Head of caudate nucleus (tissue), 42 donors: Measurements from ENCODE around the gene GRPEL1.

Experiments used
- DNase-seq, 42 donors: peaks; one replicate each; pipeline versions ENCODE4 v3.0.0 to v3.0.0-alpha.2; 2020 to 2021; ENCODE audit warnings: mixed read lengths in 7 of 42
- intact Hi-C: fragments of 100-400 bp; cut with DNase I; formaldehyde crosslinking; loops from one replicate; pipeline ENCODE4 v1.15.0; 2022

GRPEL1 gene

DNA sequence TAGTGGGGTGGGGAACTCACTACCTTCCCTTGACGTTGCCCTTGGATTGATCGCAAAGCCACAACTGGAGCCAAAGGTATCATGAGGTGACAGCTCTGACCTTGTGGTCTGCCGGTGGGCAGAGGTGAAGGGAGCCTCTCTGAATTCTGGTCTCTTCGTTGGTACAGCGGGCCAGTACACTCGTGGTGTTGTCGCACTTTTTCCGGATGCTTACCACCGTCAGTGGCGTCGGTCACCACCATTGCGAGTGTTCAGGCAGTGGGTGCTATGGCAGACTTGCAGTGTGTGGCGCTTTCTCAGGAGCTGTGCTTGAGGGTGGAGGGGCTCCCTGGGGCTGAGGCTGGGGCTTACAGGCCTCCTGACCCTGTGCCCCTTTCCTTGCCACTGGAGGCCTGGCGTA is 5.2 kb upstream of the GRPEL1 start:
- peak in 1 of 42 donors; percentile 5 for DNase-seq

DNA sequence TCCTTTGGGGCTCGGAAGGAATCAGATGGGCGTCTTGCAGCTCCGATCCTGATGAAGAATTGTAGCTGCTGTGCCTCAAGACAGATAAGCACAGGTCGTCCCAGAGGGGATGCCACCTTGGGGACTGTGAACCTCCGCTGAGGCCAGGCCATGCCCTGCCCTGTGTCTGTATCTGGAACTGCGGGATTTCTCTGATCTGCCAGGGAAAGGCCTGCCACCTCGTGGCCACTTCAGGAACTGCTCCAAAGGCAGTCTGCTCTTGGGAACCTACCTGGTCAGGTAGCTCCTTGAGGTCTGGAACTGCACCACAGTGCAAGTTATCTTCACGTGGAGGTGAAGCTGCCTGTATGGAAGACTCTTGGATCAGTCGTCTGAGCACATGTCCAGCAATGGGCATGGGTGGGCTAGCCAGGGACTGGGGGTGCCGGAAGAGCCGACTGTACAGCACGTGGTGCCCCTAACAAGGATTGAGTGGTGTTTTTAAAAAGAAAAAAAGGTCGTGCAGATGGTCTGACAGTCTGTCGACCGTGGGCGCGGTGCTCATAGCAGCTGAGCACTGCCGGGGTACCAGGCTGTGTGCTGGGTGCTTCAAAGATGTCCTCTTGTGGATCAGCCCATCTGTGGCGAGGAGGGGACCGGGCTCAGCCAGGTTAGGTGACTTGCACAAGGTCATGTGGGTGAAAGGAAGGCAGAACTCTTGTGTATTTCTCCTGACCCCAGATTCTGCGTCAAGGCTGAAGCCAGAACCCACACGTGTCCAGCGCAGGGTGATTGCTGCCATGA is 3.1 kb upstream of the GRPEL1 start:
- DNase-seq, result peak; percentile 53 to 92 (median 86)
- intact Hi-C loops, result loop anchor here (10.0 kb wide), 1 partner anchor 166 kb away; the partner anchor contains the start of gene TBC1D14

More for the DNA sequence above, 5.2 kb upstream of the GRPEL1 start:
- intact Hi-C loops, result loop anchor here (10.0 kb wide), 1 partner anchor 168 kb away; the partner anchor contains the start of gene TBC1D14

DNA sequence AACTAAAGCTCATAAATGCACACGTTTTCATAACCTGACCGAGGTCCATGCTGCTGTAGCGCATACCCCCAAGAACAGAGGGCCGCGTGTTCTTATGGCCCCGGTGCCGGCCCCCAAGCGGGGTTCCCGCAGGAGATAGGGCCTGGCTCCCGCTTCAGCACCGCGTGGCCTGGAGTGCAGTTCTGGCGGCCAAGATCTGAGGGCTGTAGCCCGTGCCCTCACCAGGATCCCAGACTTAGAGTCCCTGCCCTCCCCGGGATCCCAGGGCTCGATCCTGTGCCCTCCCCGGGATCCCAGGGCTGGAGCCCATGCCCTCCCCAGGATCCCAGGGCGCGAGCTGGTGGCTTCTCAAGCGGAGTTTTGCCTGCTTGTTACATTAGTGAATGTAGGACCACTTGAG is 1.0 kb upstream of the GRPEL1 start:
- intact Hi-C loops, result loop anchor here (5.0 kb wide), 1 partner anchor 347 kb away; no protein-coding TSS in a partner anchor
- peak in 2 of 42 donors; percentile 16 to 30 for DNase-seq

DNA sequence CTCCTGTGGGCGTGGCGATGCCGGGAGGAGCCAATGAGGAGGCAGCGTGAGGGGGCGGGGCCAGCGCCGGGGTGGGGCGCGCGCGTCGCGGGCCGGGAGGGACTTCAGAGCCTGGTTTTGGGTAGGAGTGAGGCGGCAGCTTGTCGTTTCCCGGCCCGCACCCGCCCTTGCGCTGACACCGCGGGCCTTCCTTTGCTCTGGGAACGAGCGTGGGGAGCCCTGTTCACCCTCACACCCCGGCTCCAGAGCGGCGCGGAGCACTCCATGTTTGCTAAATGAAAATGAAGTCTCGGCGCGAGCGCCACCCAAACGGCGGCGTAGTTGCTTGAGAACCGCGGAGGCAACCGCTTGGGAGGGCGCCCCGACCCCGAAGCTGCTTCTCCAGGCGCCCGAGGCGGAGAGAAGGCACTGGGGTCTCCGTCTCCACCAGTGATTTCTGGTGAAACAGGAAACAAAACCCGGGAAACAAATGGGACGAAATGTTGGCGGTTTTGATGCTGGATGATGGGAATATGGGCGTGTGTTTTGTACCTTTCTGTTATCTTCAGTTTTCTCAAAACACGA is 497 bp upstream of the GRPEL1 start:
- DNase-seq, result peak in 6 of 42 donors; percentile 98 to 99 (median 99)
- intact Hi-C loops, result loop anchor here (5.0 kb wide), 1 partner anchor 346 kb away; no protein-coding TSS in a partner anchor

DNA sequence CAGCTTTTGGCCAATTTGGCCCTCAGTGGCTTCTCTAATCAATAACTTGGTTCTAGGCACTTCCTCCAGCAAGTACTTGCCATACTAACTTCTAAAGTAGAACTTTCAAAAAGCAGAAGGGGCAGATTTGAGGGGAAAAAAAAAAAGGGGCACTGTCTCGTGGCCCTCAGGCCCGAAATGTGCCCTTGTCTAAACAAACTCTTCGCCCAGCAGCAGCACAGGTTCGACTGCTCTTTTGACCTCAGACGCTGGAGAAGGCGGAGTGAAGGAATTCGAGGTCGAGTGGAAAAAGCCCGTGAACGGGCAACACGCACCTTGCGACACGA is 775 bp downstream of the GRPEL1 start:
- intact Hi-C loops, result loop anchor here (5.0 kb wide), 1 partner anchor 345 kb away; no protein-coding TSS in a partner anchor
- DNase-seq, result no peak

DNA sequence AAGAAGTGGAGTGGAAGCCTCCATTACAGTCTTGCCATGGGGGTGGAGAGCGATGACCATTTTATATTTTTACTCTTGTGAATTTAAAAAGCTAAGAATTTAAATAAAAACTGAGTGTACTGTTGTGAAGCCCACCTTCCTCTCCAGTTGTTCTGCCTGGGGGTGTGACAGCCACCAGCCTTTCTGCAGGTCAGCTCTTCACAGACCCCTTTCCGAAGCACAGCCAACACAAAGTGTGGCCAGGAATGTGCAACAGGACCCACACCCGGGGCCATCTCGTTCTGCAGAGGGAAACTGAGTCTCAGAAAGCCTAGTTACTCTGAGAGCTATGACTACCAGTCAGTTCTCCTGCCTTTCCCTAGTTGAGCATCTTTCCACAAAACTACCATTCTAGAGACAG is 1.4 kb downstream of the GRPEL1 start:
- intact Hi-C loops, result loop anchor here (5.0 kb wide), 1 partner anchor 344 kb away; no protein-coding TSS in a partner anchor
- DNase-seq, result peak in 1 of 42 donors; percentile 9

DNA sequence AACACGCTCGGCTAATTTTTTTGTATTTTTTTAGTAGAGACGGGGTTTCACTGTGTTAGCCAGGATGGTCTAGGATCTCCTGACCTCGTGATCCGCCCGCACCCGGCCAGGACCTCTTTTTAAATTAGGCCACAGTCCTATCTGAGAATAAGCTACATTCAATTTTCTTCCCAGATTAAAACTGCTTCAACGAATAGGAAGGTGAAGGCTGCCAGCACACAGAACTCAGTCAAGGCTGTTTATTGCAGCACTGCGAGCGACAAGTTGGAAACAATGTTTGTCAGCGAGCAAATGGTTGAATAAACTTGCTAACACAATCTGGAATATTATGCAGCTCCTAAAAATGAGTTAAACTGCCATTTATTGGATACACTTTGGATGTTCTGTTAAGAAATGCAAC is 1.9 kb downstream of the GRPEL1 start:
- intact Hi-C loops, result loop anchor here (5.0 kb wide), 1 partner anchor 344 kb away; no protein-coding TSS in a partner anchor
- peak in 1 of 42 donors; percentile 8 for DNase-seq

DNA sequence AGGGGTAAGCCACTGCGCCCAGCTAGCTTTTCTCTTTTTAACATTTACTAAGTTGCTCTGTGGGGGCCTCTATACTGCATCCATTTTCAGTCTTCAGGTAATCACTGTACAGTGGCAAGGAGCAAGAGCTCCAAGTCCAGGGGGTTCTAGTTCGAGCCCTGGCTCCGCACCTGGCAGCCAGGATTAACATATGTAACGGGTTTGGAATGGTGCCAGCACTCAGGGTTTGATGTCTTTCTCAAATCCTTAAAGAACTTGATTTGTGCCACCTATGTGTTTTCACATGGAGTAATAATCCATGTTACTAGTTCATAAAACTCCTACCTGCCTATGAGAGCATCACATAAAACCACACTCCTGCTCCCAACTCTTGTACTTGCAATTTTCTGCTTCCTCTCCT is 4.5 kb downstream of the GRPEL1 start:
- intact Hi-C loops, result no loop called here

DNA sequence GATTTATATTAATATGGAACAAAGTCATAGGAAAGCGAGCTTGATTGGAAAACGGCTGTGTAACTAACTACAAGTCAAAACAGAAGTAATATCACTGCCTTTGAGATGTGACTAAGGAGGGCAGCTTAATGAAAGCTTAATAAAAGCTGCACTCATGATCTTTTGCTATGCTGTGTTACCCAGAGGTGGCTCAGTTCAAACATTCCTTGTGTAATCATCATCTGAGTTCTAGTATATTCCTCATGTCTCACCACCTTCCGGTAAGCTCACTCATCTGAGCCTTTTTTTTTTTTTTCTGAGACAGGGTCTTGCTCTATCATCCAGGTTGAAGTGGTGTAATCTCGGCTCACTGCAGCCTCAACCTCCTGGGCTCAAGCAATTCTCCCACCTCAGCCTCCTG is 5.0 kb downstream of the GRPEL1 start:
- intact Hi-C loops, result no loop called here
- DNase-seq, result no peak

More for the DNA sequence above, 4.5 kb downstream of the GRPEL1 start:
- DNase-seq, result no peak

DNA sequence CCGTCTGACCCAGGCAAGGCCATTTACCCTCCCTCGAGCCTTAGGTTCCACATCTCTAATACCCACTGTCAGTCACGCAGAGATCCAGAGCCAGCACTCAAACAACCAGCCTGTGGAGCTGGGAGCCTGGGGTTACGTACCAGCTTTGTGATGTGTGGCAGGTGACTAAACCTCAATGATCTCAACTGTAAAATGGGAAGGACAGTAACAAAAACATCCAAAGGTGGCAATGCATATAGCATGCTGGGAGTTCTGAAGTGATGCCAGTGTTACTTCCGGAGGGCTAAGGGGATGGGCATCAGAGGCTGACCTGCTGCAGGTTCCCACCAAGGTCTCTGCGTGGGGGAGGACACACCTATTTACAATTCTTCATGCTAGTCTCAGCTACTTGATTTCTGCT is 6.0 kb downstream of the GRPEL1 start:
- DNase-seq, result no peak
- intact Hi-C loops, result no loop called here

DNA sequence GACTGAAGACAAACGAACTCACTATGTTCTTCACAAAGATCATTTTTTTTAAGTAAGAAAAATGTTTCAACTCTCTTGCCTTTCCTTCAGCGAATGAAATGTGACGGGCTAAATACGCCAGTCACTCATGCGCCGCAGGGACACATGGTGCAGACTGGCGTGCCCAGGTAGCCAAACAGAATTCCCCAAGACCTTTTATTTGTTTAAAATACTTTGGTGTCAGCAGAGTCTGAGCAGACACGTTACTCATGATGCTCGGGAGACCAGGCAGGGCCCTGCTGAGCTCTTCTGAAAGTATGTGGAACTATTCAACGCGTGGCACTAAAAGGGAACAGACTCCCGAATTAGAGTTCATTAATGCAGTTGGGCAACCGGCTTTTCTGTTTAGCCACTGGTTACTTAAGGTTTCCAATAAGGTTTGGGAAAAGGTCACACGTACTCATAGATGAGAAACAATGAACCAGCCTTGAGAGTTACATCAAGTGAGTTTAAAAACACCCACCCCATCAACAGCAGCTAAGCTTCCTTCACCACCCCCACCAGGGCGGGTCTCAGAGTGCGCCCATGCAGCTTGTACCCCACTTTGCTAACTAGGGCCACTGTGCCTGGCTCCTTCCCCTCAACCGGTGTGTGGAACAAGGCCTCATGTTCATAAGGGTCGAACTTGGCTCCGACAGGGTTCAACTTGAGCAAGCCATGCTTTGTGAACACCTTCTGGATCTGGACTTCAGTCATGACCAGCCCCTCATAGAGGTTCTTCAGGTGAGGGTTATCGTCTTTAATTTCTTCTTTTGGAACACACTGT is 7.3 kb downstream of the GRPEL1 start:
- intact Hi-C loops, result no loop called here
- DNase-seq, result no peak

DNA sequence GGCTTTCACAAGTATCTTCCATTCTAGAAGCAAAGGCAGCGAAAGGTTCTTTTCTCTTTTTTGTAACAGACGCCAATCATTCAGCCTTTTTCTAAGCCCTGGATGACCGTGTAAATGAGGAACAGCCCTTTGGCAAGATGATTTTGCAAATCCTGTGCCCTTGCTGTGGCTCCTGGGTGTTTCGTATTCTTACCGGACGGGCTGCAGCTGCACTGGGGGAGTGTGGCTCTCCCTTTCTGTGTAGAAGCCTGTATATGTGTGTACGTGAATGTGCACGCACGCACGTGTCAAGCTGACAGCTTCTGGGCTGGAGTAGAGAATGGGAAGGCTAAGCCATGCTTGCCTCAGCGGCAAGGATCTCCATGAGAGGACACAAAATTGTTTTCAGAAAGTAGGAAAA is 8.2 kb downstream of the GRPEL1 start:
- intact Hi-C loops, result no loop called here

DNA sequence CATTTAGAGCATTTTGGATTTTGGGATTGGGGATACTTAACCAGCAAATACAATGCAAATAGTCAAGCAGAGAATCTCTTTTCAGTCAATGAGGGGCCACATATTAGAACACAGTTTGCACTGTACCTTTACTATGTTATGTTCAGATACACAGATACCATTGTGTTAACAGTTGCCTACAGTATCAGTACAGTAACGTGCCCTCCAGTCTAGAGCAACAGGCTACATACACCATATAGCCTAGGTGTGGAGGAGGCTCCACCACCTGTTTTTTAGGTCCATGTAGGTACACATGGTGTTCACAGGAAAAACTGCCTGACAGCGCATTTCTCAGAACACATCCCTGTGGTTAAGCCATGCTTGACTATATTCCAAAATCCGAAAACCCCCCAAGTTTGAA is 9.1 kb downstream of the GRPEL1 start:
- no peak for DNase-seq
- intact Hi-C loops, result no loop called here

More for the DNA sequence above, 8.2 kb downstream of the GRPEL1 start:
- DNase-seq, result no peak

DNA sequence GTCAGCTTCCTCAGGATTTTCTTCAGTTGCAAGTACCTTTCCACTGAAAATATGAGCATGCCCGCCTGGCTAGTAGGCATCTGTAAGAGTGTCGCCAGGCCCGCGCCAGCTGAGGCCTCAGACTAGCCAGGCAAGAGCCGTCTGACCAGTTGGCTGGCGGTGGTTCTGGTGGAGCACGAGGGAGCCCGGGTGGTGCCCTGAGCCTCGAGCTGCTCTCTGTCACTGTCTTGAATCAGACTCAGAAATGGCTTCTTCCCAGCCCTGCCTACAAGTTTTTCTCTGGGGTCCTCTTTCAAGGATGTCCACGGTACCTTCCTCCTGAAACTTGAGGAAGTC is 11.9 kb downstream of the GRPEL1 start:
- DNase-seq, result no peak
- intact Hi-C loops, result no loop called here

DNA sequence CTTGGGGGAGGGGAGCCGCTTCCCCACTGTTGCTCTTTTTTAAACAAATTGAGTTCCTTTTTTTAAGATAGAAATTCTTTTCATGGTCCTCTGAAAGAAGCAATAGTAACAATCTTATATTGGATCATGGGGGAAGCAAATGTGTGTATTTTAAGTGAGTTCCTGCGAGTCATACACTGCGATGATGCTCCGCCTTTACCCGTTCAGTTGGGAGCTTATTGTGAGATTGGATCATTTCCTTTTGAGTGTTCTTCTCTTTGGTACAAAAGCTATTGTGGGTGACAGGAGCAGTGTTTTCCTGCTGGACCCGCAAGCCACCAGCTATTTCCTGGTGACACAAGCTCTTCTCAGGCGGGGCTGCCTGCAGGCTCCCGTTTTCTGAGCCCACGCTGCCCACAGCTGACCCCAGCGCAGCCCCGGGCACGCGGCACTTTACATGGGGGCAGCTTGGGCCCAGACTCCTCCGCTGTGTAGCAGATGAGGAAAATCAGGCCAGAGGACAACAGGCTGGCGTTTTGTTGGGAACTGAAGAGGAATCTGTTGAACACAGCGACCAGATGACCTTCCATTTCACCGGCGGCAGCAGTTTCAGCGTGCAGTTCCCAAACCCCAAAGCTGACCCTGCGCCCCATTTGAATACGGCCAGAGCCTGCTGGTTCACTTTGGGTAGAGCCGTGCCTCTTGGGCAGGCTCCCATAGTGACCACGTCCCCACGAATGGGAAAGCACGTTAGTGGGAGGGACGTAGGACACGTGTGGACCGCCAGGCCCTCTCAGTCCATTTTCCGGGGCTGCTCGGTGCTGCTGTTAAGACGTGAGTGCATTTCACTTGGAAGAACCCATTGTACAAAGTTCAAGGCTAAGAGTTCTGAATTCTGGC is 12.5 kb downstream of the GRPEL1 start:
- DNase-seq, result no peak
- intact Hi-C loops, result no loop called here

DNA sequence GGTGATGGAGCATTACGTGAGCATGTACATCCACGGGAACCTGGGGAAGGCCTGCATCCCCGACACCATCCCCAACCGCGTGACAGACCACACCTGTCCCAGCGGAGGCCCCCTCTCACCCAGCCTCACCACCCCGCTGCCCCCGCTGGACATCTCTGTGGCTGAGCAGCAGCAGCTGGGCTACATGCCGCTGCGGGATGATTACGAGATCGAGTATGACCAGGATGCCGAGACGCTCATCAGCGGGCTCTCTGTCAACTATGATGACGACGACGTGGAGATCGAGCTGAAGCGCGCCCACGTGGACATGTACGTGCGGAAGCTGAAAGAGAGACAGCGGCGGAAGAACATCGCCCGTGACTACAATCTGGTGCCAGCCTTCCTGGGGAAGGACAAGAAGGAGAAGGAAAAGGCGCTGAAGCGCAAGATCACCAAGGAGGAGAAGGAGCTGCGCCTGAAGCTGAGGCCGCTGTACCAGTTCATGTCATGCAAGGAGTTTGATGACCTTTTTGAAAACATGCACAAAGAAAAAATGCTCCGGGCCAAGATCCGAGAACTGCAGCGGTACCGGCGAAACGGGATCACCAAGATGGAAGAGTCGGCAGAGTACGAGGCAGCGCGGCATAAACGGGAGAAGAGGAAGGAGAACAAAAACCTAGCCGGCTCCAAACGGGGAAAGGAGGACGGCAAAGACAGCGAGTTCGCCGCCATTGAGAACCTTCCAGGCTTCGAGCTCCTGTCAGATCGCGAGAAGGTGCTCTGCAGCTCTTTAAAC is 13.6 kb downstream of the GRPEL1 start:
- intact Hi-C loops, result no loop called here
- no peak for DNase-seq

DNA sequence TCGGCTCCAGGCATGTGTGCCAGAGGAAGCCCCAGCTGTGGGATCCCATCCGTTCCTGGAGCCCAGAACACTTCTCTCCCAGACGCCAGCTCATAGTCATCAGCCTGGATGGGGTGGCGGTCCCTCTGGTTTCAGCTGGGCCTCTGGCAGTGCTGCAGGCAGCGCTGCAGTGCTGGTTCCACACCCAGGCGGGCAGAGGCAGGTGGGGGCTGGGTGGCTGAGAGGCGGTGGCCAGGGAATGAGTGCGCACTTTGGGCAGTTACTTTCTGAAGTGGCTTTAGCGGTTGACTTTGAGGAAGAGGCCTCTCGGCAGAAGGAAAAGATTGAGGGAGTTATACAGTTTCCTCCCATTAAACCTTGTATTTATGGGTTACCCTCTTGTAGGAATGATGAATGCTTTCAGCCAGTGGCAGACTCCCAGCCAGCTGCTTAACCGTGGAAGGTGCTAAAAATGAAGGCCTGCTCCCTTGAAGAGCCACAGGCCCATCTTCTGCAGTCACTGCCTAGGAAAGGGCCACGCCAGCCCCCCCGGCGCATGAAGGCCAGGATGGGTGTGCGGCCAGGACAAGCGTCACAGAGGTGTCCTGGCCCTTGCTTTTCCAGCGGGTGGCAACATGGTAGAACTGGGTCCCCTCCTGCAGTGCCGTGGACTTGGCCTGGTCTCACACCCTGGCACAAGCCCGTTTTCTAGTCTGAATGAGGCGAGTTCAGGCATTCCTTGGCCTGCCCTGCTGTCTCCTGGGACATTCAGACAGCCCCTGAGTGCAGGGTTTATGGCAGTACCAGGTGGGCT is 14.7 kb downstream of the GRPEL1 start:
- peak in 12 of 42 donors; percentile 23 to 60 (median 48) for DNase-seq
- intact Hi-C loops, result no loop called here
